ENCODE measurements around the gene SLC9A1. TPM values are rescaled to one million over a fixed set of nuclear protein-coding genes. Genes with fewer than 3 reads are reported as not detected.

Gene SLC9A1
- total RNA-seq, 1 experiment from 2014 or later = 21.7 TPM

DNA sequence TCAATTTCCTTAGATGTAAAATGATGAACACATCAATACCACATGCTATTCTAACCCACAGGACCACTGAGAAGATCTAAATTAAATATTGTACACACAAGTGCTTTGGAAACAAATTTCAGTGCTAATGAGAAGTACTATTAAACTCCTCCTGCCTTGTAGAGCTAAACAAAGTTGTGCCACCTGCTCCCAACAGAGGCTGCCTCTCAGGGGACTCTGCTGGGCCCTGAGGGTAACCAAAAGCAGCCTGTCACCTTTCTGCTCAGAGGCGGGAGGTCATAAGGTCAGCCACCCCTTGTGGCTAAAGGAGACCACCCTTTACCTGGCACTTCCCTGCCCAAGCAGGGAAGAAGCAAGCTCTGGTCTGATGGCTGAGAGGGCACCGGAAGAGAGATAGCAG, 6.3 kb downstream of the SLC9A1 start (continued):
- TF ChIP-seq, protein P1, sequence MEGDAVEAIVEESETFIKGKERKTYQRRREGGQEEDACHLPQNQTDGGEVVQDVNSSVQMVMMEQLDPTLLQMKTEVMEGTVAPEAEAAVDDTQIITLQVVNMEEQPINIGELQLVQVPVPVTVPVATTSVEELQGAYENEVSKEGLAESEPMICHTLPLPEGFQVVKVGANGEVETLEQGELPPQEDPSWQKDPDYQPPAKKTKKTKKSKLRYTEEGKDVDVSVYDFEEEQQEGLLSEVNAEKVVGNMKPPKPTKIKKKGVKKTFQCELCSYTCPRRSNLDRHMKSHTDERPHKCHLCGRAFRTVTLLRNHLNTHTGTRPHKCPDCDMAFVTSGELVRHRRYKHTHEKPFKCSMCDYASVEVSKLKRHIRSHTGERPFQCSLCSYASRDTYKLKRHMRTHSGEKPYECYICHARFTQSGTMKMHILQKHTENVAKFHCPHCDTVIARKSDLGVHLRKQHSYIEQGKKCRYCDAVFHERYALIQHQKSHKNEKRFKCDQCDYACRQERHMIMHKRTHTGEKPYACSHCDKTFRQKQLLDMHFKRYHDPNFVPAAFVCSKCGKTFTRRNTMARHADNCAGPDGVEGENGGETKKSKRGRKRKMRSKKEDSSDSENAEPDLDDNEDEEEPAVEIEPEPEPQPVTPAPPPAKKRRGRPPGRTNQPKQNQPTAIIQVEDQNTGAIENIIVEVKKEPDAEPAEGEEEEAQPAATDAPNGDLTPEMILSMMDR (IDR thresholded peaks at IDR 0.05 in 2 of 3, conservative IDR thresholded peaks at IDR 0.05 in 1 of 3; ENCODE audit: borderline replicate concordance in 1 of 3, insufficient read depth in 1 of 3, low read depth in 2 of 3, low read length in 2 of 3) = no peak
- TF ChIP-seq EZH2phosphoT487 (IDR thresholded peaks at IDR 0.05; ENCODE audit: borderline replicate concordance) (no peak), POLR2A (IDR thresholded peaks at IDR 0.05; ENCODE audit: borderline replicate concordance, extremely low read depth, insufficient read depth, insufficient read length) (no peak), JUND (IDR thresholded peaks at IDR 0.05) (no peak)

DNA sequence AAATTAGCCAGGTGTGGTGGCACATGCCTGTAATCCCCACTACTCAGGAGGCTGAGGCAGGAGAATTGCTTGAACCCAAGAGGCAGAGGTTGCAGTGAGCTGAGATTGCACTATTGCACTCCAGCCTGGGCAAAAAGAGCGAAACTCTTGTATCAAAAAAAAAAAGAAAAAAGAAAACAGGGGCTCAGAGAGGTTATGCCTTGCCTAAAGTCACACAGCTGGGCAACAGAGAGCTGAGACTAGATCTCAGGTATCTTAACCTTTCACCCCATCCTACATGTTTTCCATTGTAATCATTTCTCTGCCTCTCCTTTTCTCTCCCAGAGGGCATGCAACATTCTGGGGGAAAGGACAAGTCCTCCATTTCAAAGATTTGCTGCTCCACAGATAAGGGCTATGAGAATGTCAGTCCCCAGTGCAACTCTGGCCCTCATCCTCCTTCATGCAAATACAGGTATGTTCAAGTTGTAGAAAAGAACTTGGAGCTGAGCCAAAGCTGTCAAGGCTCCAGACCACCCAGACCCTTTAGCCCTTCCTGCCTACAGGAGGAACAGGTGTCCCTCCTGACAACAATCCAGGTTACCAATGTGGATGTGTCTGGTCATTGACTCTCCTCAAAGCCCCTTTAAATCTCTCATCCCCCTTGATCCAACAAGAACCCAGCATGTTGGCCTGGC, 6.9 kb downstream of the SLC9A1 start:
- no TSS peak for BruUV-seq (replicated peaks)
- H3K4me3 ChIP-seq (replicated peaks in 1 of 2; ENCODE audit: low read depth in 1 of 2, low read length in 2 of 2) = no peak overlapping the region
- ChIA-PET POLR2A (no interaction called here), RAD21 (ENCODE audit: low non-redundant PET in 1 of 2, low total read pairs in 2 of 2, uncharacterized antibody in 2 of 2, unreplicated experiment in 2 of 2) (no interaction called here), CTCF (interaction anchor here (0.7 kb wide), 1 partner anchor 49 kb away, joined by 3 read pairs; no protein-coding TSS in a partner anchor)
- no peaks in the 10 kb centered on the region for H3K9me3 ChIP-seq (ENCODE audit: control insufficient read depth in 1 of 2, insufficient read depth in 1 of 2, low read depth in 1 of 2, low read length in 2 of 2)
- no peak for DNase-seq (ENCODE audit: low read depth, low spot score)
- H3K4me2 ChIP-seq (ENCODE audit: low read length) = no peak overlapping the region
- H2AFZ ChIP-seq (ENCODE audit: low read depth, low read length, poor library complexity, severe bottlenecking) = no peak overlapping the region
- no peak overlapping the region for H3K9ac ChIP-seq (ENCODE audit: low read length)
- peaks cover 65% of the 10 kb centered on the region for H3K79me2 ChIP-seq (ENCODE audit: insufficient read depth, low read length)
- no peak overlapping the region for H3K27ac ChIP-seq (ENCODE audit: low read depth, low read length)
- no peaks in the 10 kb centered on the region for H3K9me2 ChIP-seq (ENCODE audit: insufficient read depth)
- H3K4me1 ChIP-seq (ENCODE audit: control insufficient read depth in 1 of 2, insufficient read depth in 2 of 2, low read length in 2 of 2) = peaks cover 29 to 42% of the 10 kb centered on the region in 2 experiments
- H3K27me3 ChIP-seq (ENCODE audit: insufficient read depth, low read length) = no peaks in the 10 kb centered on the region
- intact Hi-C loops (cut with micrococcal nuclease) = no loop called here
- no peaks in the 10 kb centered on the region for H4K20me1 ChIP-seq (ENCODE audit: insufficient read depth)
- H3K36me3 ChIP-seq (ENCODE audit: control insufficient read depth in 1 of 2, insufficient read depth in 2 of 2, low read length in 2 of 2) = no peaks in the 10 kb centered on the region; a peak in 1 of 4 replicates
- no peak for ATAC-seq
- no peak for TF ChIP-seq POLR2AphosphoS5 (IDR thresholded peaks at IDR 0.05; ENCODE audit: low read depth, low read length)
- TF ChIP-seq, protein P1 (IDR thresholded peaks at IDR 0.05 in 2 of 3, conservative IDR thresholded peaks at IDR 0.05 in 1 of 3; ENCODE audit: borderline replicate concordance in 1 of 3, insufficient read depth in 1 of 3, low read depth in 2 of 3, low read length in 2 of 3) = no peak
- no peak for TF ChIP-seq EZH2phosphoT487 (IDR thresholded peaks at IDR 0.05; ENCODE audit: borderline replicate concordance)
- TF ChIP-seq, protein P2, sequence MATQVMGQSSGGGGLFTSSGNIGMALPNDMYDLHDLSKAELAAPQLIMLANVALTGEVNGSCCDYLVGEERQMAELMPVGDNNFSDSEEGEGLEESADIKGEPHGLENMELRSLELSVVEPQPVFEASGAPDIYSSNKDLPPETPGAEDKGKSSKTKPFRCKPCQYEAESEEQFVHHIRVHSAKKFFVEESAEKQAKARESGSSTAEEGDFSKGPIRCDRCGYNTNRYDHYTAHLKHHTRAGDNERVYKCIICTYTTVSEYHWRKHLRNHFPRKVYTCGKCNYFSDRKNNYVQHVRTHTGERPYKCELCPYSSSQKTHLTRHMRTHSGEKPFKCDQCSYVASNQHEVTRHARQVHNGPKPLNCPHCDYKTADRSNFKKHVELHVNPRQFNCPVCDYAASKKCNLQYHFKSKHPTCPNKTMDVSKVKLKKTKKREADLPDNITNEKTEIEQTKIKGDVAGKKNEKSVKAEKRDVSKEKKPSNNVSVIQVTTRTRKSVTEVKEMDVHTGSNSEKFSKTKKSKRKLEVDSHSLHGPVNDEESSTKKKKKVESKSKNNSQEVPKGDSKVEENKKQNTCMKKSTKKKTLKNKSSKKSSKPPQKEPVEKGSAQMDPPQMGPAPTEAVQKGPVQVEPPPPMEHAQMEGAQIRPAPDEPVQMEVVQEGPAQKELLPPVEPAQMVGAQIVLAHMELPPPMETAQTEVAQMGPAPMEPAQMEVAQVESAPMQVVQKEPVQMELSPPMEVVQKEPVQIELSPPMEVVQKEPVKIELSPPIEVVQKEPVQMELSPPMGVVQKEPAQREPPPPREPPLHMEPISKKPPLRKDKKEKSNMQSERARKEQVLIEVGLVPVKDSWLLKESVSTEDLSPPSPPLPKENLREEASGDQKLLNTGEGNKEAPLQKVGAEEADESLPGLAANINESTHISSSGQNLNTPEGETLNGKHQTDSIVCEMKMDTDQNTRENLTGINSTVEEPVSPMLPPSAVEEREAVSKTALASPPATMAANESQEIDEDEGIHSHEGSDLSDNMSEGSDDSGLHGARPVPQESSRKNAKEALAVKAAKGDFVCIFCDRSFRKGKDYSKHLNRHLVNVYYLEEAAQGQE (IDR thresholded peaks at IDR 0.05; ENCODE audit: low read depth) = no peak
- no peak for TF ChIP-seq ZFX (IDR thresholded peaks at IDR 0.05)
- no peak for TF ChIP-seq RAD21 (IDR thresholded peaks at IDR 0.05; ENCODE audit: low read depth)
- no peak for TF ChIP-seq ZNF274 (IDR thresholded peaks at IDR 0.05; ENCODE audit: low read depth, low read length)
